D721Med (cell line): ENCODE measurements around the gene CFAP210.

Experiments
- DNase-seq: peaks from one replicate; pipeline ENCODE4 v3.0.0; 2011; ENCODE audit warnings: low spot score; ENCODE audit not compliant: insufficient read length
- FAIRE-seq: peaks from 2 replicates; lab custom pipeline; 2011; peaks lifted over from hg19 to GRCh38; lab: Jason Lieb, UNC
- CTCF ChIP-seq: IDR thresholded peaks from 2 replicates; pipeline ENCODE4 v1.5.1; 2012; ENCODE audit warnings: mild to moderate bottlenecking, control low read depth; ENCODE audit not compliant: insufficient read depth; ENCODE audit errors: missing control alignments

CFAP210 gene

GRCh38 chr2:169718930-169719504 lies 24.8 kb upstream of the CFAP210 start:
- DNase-seq (no peak), FAIRE-seq (no peak)
- no peak for TF ChIP-seq CTCF

- no peak for FAIRE-seq
- TF ChIP-seq CTCF = no peak
- DNase-seq = no peak
Measured at GRCh38 chr2:169717691-169718063, 23.5 kb upstream of the CFAP210 start.

- DNase-seq = no peak
- TF ChIP-seq CTCF = no peak
- FAIRE-seq = no peak
Measured at GRCh38 chr2:169716938-169717690, 22.9 kb upstream of the CFAP210 start.

- no peak for DNase-seq
- FAIRE-seq = no peak
- no peak for TF ChIP-seq CTCF
Measured at GRCh38 chr2:169716238-169716886, 22.2 kb upstream of the CFAP210 start.

GRCh38 chr2:169715379-169716237 lies 21.4 kb upstream of the CFAP210 start:
- no peak for TF ChIP-seq CTCF
- FAIRE-seq (no peak), DNase-seq (no peak)

- DNase-seq (no peak), FAIRE-seq (no peak)
- TF ChIP-seq CTCF = no peak
Measured at GRCh38 chr2:169714699-169715098, 20.5 kb upstream of the CFAP210 start.
